ENCODE data around the gene LRRC18.

Gene LRRC18

DNA sequence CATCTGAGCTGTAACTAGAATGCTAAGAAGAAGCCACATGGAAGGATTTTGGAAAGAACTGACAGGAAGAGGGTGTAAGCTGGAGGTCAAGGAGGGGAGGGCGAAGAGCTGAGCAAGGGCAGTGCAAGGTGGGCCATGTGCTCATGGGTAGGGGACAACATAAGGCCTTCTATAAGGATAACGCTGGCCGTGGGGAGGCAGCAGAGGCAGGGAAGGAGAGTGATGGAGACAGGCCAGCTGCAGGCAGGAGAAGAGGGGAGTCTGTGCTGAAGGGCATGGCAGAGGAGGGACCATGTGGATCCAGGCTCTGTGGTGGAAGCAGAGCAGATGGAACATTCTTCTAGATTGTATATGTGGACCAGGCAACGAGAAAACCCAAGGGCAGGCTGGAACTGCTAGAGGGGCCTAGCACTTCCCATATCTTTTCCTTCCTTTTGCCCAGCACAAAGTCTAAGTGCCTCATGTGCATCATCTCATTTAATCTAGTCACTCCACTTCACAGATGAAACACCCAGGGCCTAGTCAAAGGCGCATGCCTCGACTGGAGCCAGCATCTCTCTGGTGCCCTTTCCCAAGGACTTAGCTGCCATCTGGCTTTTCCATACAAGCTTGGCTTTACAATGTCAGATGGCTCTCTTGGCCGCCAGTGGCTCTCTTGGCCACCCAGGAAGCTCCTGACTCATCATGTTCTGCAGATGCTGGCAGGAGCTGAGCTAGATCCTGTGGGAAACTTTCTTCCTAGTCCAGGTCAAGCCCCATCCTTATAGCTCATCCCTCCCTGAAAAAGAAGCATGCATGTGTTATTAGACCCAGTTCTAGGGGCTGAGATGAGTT is 6.6 kb downstream of the LRRC18 start:
- Histone ChIP-seq H3K36me3 (ENCODE audit: control insufficient read depth in 1 of 2, insufficient read depth in 2 of 2, low read depth in 1 of 2, low read length in 2 of 2) (no peaks in the 10 kb centered on the region), H3K14ac (ENCODE audit: low read length in 2 of 2) (no peak overlapping the region), H2AK5ac (ENCODE audit: low read length, severe bottlenecking) (no peak overlapping the region), H2BK12ac (ENCODE audit: low read length in 2 of 2) (no peak overlapping the region), H3K79me1 (replicated peaks; ENCODE audit: low read length, poor library complexity, severe bottlenecking) (no peaks in the 10 kb centered on the region), H4K8ac (ENCODE audit: low read length) (no peak overlapping the region), H3K9me3 (ENCODE audit: control insufficient read depth, low read length) (no peaks in the 10 kb centered on the region), H3K27me3 (ENCODE audit: control insufficient read depth in 1 of 2, insufficient read depth in 1 of 2, low read length in 2 of 2) (peaks cover 10 to 46% of the 10 kb centered on the region in 2 experiments), H3K18ac (ENCODE audit: low read depth in 1 of 2, low read length in 2 of 2) (no peak overlapping the region), H3K9ac (ENCODE audit: low read length) (no peak overlapping the region), H3K4me1 (ENCODE audit: control insufficient read depth, insufficient read depth, low read depth, low read length) (no peaks in the 10 kb centered on the region), H3K4me2 (ENCODE audit: low read length, poor library complexity, severe bottlenecking) (no peak overlapping the region), H3K4ac (ENCODE audit: low read depth in 1 of 2, low read length in 2 of 2) (no peak overlapping the region), H4K91ac (ENCODE audit: low read length) (no peak overlapping the region), H3K27ac (ENCODE audit: low read length, poor library complexity, severe bottlenecking) (no peak overlapping the region), H3K4me3 (ENCODE audit: insufficient read depth in 1 of 2, low read depth in 1 of 2, low read length in 2 of 2) (no peak overlapping the region), H2BK120ac (ENCODE audit: low read depth, low read length) (no peak overlapping the region), H2BK5ac (ENCODE audit: low read depth, low read length, poor library complexity, severe bottlenecking) (no peak overlapping the region), H2AFZ (ENCODE audit: low read depth, low read length) (no peak overlapping the region), H2BK15ac (ENCODE audit: low read depth, poor library complexity, severe bottlenecking) (no peak overlapping the region), H3K23ac (ENCODE audit: low read length in 2 of 2) (no peak overlapping the region)
- 77% methylated on average over 7 of the region's 7 CpGs for WGBS
- no peak for DNase-seq

DNA sequence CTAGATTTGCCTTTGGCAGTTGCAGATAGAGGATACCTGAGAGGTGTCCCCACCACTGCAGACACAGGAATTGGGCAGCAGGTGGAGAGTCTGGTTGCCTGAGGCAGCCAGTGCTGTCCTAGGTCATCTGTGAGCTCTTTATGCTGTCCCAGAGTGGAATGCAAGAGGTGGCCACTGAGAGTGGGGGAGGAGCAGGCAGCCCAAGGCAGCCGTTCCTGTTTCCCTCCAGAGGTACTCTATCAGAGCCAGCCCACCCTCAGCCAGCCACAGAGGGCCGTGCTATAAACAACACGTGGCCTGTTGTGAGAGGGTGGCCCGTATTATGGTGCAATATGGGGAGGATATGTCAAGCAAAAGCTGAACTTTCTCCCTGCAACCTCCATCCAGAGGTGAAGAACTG is 8.5 kb downstream of the LRRC18 start:
- Histone ChIP-seq H3K27me3 (ENCODE audit: control insufficient read depth in 1 of 2, insufficient read depth in 1 of 2, low read length in 2 of 2) (peaks cover 11 to 60% of the 10 kb centered on the region in 2 experiments), H3K9me3 (ENCODE audit: control insufficient read depth, low read length) (no peaks in the 10 kb centered on the region), H3K4ac (ENCODE audit: low read depth in 1 of 2, low read length in 2 of 2) (no peak overlapping the region), H3K4me2 (ENCODE audit: low read length, poor library complexity, severe bottlenecking) (no peak overlapping the region), H2AFZ (ENCODE audit: low read depth, low read length) (no peak overlapping the region), H4K91ac (ENCODE audit: low read length) (no peak overlapping the region), H2AK5ac (ENCODE audit: low read length, severe bottlenecking) (no peak overlapping the region), H2BK5ac (ENCODE audit: low read depth, low read length, poor library complexity, severe bottlenecking) (no peak overlapping the region), H3K4me1 (ENCODE audit: control insufficient read depth, insufficient read depth, low read depth, low read length) (no peaks in the 10 kb centered on the region), H3K4me3 (ENCODE audit: insufficient read depth in 1 of 2, low read depth in 1 of 2, low read length in 2 of 2) (no peak overlapping the region), H4K8ac (ENCODE audit: low read length) (no peak overlapping the region), H3K79me1 (replicated peaks; ENCODE audit: low read length, poor library complexity, severe bottlenecking) (no peaks in the 10 kb centered on the region), H3K23ac (ENCODE audit: low read length in 2 of 2) (no peak overlapping the region), H3K18ac (ENCODE audit: low read depth in 1 of 2, low read length in 2 of 2) (no peak overlapping the region), H2BK120ac (ENCODE audit: low read depth, low read length) (no peak overlapping the region), H3K9ac (ENCODE audit: low read length) (no peak overlapping the region), H3K27ac (ENCODE audit: low read length, poor library complexity, severe bottlenecking) (no peak overlapping the region), H3K36me3 (ENCODE audit: control insufficient read depth in 1 of 2, insufficient read depth in 2 of 2, low read depth in 1 of 2, low read length in 2 of 2) (no peaks in the 10 kb centered on the region), H2BK15ac (ENCODE audit: low read depth, poor library complexity, severe bottlenecking) (no peak overlapping the region), H2BK12ac (ENCODE audit: low read length in 2 of 2) (no peak overlapping the region), H3K14ac (ENCODE audit: low read length in 2 of 2) (no peak overlapping the region)
- no peak for DNase-seq
- 83% methylated on average over 1 of the region's 4 CpGs for WGBS

GRCh38 chr10:48929413-48929990 is 10.1 kb downstream of the LRRC18 start:
- DNase-seq, result no peak
- Histone ChIP-seq H2BK120ac (ENCODE audit: low read depth, low read length) (no peak overlapping the region), H3K23ac (ENCODE audit: low read length in 2 of 2) (no peak overlapping the region), H3K4me2 (ENCODE audit: low read length, poor library complexity, severe bottlenecking) (no peak overlapping the region), H2AK5ac (ENCODE audit: low read length, severe bottlenecking) (no peak overlapping the region), H4K8ac (ENCODE audit: low read length) (no peak overlapping the region), H3K14ac (ENCODE audit: low read length in 2 of 2) (no peak overlapping the region), H4K91ac (ENCODE audit: low read length) (no peak overlapping the region), H3K27ac (ENCODE audit: low read length, poor library complexity, severe bottlenecking) (no peak overlapping the region), H3K9me3 (ENCODE audit: control insufficient read depth, low read length) (no peaks in the 10 kb centered on the region), H3K4ac (ENCODE audit: low read depth in 1 of 2, low read length in 2 of 2) (no peak overlapping the region), H3K27me3 (ENCODE audit: control insufficient read depth in 1 of 2, insufficient read depth in 1 of 2, low read length in 2 of 2) (peaks cover 3 to 65% of the 10 kb centered on the region in 2 experiments), H3K18ac (ENCODE audit: low read depth in 1 of 2, low read length in 2 of 2) (no peak overlapping the region), H3K4me1 (ENCODE audit: control insufficient read depth, insufficient read depth, low read depth, low read length) (no peaks in the 10 kb centered on the region), H2AFZ (ENCODE audit: low read depth, low read length) (no peak overlapping the region), H3K79me1 (replicated peaks; ENCODE audit: low read length, poor library complexity, severe bottlenecking) (no peaks in the 10 kb centered on the region), H3K9ac (ENCODE audit: low read length) (no peak overlapping the region), H3K4me3 (ENCODE audit: insufficient read depth in 1 of 2, low read depth in 1 of 2, low read length in 2 of 2) (no peak overlapping the region), H2BK15ac (ENCODE audit: low read depth, poor library complexity, severe bottlenecking) (no peak overlapping the region), H2BK5ac (ENCODE audit: low read depth, low read length, poor library complexity, severe bottlenecking) (no peak overlapping the region), H2BK12ac (ENCODE audit: low read length in 2 of 2) (no peak overlapping the region), H3K36me3 (ENCODE audit: control insufficient read depth in 1 of 2, insufficient read depth in 2 of 2, low read depth in 1 of 2, low read length in 2 of 2) (no peaks in the 10 kb centered on the region)
- WGBS, result 56% methylated on average over 5 of the region's 5 CpGs

- Histone ChIP-seq H4K8ac (ENCODE audit: low read length) (no peak overlapping the region), H3K27me3 (ENCODE audit: control insufficient read depth in 1 of 2, insufficient read depth in 1 of 2, low read length in 2 of 2) (peaks cover 3 to 56% of the 10 kb centered on the region in 2 experiments), H3K9me3 (ENCODE audit: control insufficient read depth, low read length) (no peaks in the 10 kb centered on the region), H2AFZ (ENCODE audit: low read depth, low read length) (no peak overlapping the region), H3K36me3 (ENCODE audit: control insufficient read depth in 1 of 2, insufficient read depth in 2 of 2, low read depth in 1 of 2, low read length in 2 of 2) (no peaks in the 10 kb centered on the region), H3K14ac (ENCODE audit: low read length in 2 of 2) (no peak overlapping the region), H2AK5ac (ENCODE audit: low read length, severe bottlenecking) (no peak overlapping the region), H3K4me3 (ENCODE audit: insufficient read depth in 1 of 2, low read depth in 1 of 2, low read length in 2 of 2) (no peak overlapping the region), H3K9ac (ENCODE audit: low read length) (no peak overlapping the region), H3K4ac (ENCODE audit: low read depth in 1 of 2, low read length in 2 of 2) (no peak overlapping the region), H2BK15ac (ENCODE audit: low read depth, poor library complexity, severe bottlenecking) (no peak overlapping the region), H2BK12ac (ENCODE audit: low read length in 2 of 2) (no peak overlapping the region), H3K4me2 (ENCODE audit: low read length, poor library complexity, severe bottlenecking) (no peak overlapping the region), H3K79me1 (replicated peaks; ENCODE audit: low read length, poor library complexity, severe bottlenecking) (no peaks in the 10 kb centered on the region), H2BK5ac (ENCODE audit: low read depth, low read length, poor library complexity, severe bottlenecking) (no peak overlapping the region), H3K4me1 (ENCODE audit: control insufficient read depth, insufficient read depth, low read depth, low read length) (no peaks in the 10 kb centered on the region), H3K23ac (ENCODE audit: low read length in 2 of 2) (no peak overlapping the region), H3K27ac (ENCODE audit: low read length, poor library complexity, severe bottlenecking) (no peak overlapping the region), H3K18ac (ENCODE audit: low read depth in 1 of 2, low read length in 2 of 2) (no peak overlapping the region), H4K91ac (ENCODE audit: low read length) (no peak overlapping the region), H2BK120ac (ENCODE audit: low read depth, low read length) (no peak overlapping the region)
- no peak for DNase-seq
- WGBS, result 79% methylated on average over 9 of the region's 13 CpGs
Observed at GRCh38 chr10:48926764-48927540, 12.7 kb downstream of the LRRC18 start.
